ENCODE results near the gene LCN12. TPM values are rescaled to one million over a fixed set of nuclear protein-coding genes. Genes with fewer than 3 reads are reported as not detected.

Gene LCN12
- total RNA-seq, 1 donor from 2014 or later: not detected

GRCh38 chr9:136962701-136963248, 10.7 kb downstream of the LCN12 start:
- no peak overlapping the region for H3K27ac ChIP-seq
- intact Hi-C loops (cut with DNase I): no loop called here
- H3K4me3 ChIP-seq: no peak overlapping the region
- no peaks in the 10 kb centered on the region for H3K9me3 ChIP-seq
- no peaks in the 10 kb centered on the region for H3K27me3 ChIP-seq
- H3K4me1 ChIP-seq: peaks cover 5 to 14% of the 10 kb centered on the region in 2 donors
- TF ChIP-seq, protein P1, sequence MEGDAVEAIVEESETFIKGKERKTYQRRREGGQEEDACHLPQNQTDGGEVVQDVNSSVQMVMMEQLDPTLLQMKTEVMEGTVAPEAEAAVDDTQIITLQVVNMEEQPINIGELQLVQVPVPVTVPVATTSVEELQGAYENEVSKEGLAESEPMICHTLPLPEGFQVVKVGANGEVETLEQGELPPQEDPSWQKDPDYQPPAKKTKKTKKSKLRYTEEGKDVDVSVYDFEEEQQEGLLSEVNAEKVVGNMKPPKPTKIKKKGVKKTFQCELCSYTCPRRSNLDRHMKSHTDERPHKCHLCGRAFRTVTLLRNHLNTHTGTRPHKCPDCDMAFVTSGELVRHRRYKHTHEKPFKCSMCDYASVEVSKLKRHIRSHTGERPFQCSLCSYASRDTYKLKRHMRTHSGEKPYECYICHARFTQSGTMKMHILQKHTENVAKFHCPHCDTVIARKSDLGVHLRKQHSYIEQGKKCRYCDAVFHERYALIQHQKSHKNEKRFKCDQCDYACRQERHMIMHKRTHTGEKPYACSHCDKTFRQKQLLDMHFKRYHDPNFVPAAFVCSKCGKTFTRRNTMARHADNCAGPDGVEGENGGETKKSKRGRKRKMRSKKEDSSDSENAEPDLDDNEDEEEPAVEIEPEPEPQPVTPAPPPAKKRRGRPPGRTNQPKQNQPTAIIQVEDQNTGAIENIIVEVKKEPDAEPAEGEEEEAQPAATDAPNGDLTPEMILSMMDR (IDR thresholded peaks at IDR 0.05): no peak
- DNase-seq (ENCODE audit: low spot score in 2 of 2): no peak
- H3K36me3 ChIP-seq: no peaks in the 10 kb centered on the region

- Histone ChIP-seq H3K27ac (no peak overlapping the region), H3K36me3 (no peaks in the 10 kb centered on the region), H3K27me3 (no peaks in the 10 kb centered on the region), H3K4me1 (peaks cover 5 to 14% of the 10 kb centered on the region in 2 donors), H3K9me3 (no peaks in the 10 kb centered on the region), H3K4me3 (no peak overlapping the region)
- TF ChIP-seq, protein P1 (IDR thresholded peaks at IDR 0.05): no peak
- intact Hi-C loops (cut with DNase I): no loop called here
- DNase-seq (ENCODE audit: low spot score in 2 of 2): no peak
Observed at GRCh38 chr9:136963341-136963740, 11.3 kb downstream of the LCN12 start.

- TF ChIP-seq, protein P1 (IDR thresholded peaks at IDR 0.05): no peak
- DNase-seq (ENCODE audit: low spot score in 2 of 2): no peak
- intact Hi-C loops (cut with DNase I): no loop called here
- H3K9me3 ChIP-seq: no peaks in the 10 kb centered on the region
- no peaks in the 10 kb centered on the region for H3K36me3 ChIP-seq
- no peaks in the 10 kb centered on the region for H3K27me3 ChIP-seq
- no peak overlapping the region for H3K27ac ChIP-seq
- H3K4me1 ChIP-seq: peaks cover 5 to 14% of the 10 kb centered on the region in 2 donors
- no peak overlapping the region for H3K4me3 ChIP-seq
Observed at GRCh38 chr9:136963751-136964150, 11.7 kb downstream of the LCN12 start.

- Histone ChIP-seq H3K4me1 (peaks cover 5 to 14% of the 10 kb centered on the region in 2 donors), H3K27me3 (no peaks in the 10 kb centered on the region), H3K36me3 (no peaks in the 10 kb centered on the region), H3K4me3 (no peak overlapping the region), H3K27ac (no peak overlapping the region), H3K9me3 (no peaks in the 10 kb centered on the region)
- no peak for DNase-seq (ENCODE audit: low spot score in 2 of 2)
- intact Hi-C loops (cut with DNase I): no loop called here
- TF ChIP-seq, protein P1 (IDR thresholded peaks at IDR 0.05): no peak
Observed at GRCh38 chr9:136964171-136964689, 12.2 kb downstream of the LCN12 start.

DNA sequence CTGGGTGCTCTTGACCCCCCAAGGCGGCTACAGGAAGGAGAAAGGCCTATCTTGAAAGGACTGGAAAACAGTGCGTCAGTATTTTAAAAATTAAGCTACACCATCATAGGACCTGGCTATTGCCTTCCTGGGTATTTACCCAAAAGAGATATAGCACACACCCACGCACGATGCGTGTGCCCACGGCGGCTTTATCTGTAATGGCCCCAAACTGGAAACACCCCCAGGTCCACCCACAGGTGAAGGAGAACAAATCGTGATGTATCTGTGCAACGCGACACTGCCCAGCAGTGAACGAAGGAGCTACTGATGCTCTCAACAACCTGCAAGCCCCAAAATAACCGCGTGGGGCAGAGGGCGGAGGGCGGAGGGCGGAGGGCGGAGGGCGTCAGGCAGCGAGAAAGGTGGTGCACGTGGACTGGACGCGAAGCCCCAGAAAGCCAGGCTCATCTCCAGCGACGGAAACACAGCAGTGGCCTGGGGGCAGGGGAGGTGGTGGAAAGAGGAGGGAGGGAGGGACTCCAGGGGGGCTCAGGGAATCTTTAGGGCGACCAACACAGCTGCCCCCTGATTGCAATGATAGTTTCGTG, 12.9 kb downstream of the LCN12 start:
- no peaks in the 10 kb centered on the region for H3K36me3 ChIP-seq
- no peak overlapping the region for H3K27ac ChIP-seq
- TF ChIP-seq, protein P1 (IDR thresholded peaks at IDR 0.05): no peak
- peaks cover 5 to 14% of the 10 kb centered on the region in 2 donors for H3K4me1 ChIP-seq
- DNase-seq (ENCODE audit: low spot score in 2 of 2): no peak
- intact Hi-C loops (cut with DNase I): no loop called here
- H3K27me3 ChIP-seq: no peaks in the 10 kb centered on the region
- no peak overlapping the region for H3K4me3 ChIP-seq
- H3K9me3 ChIP-seq: no peaks in the 10 kb centered on the region

Measured in ascending aorta (tissue), 2 donors.